IMR-90 (cell line): ENCODE measurements around the gene ZG16. TPM values are rescaled to one million over a fixed set of nuclear protein-coding genes. Genes with fewer than 3 reads are reported as not detected.

Experiments
- ATAC-seq: fragments of 200-7000 bp; cut with Tn5 transposase; 2 replicates; pipeline ENCODE4 v1.9.1; 2020; ENCODE audit warnings: low read depth, mild to moderate bottlenecking, moderate library complexity
- BruUV-seq: library from RNA; stranded (reverse); fragments of 400-500 nt; replicated peaks from 2 replicates; lab custom pipeline; 2021; lab: Mats Ljungman, UMichigan
- CTCF ChIA-PET: fragments of 300-600 bp; formaldehyde crosslinking; extraction: SDS; loops from one replicate; lab custom pipeline; 2021; ENCODE audit warnings: antibody characterized with exemption; lab: Yijun Ruan, JAX
- POLR2A ChIA-PET: fragments of 300-600 bp; sonication (Branson Sonifier 250); formaldehyde crosslinking; loops from one replicate; lab custom pipeline; 2022; ENCODE audit warnings: antibody characterized with exemption; ENCODE audit not compliant: unreplicated experiment; lab: Charles Lee
- DNase-seq: peaks from one replicate; pipeline ENCODE4 v3.0.0; 2013
- H2AFZ ChIP-seq: replicated peaks from 2 replicates; pipeline ENCODE3; 2013; ENCODE audit warnings: low read length, mild to moderate bottlenecking; ENCODE audit not compliant: poor library complexity
- H2AK5ac ChIP-seq: 2 replicates; pipeline ENCODE4 v1.6.1; 2013; ENCODE audit warnings: low read depth, low read length, inconsistent platforms
- H2AK9ac ChIP-seq: replicated peaks from 2 replicates; pipeline ENCODE3; 2013; ENCODE audit warnings: mild to moderate bottlenecking, low read depth, low read length, moderate library complexity; ENCODE audit not compliant: poor library complexity
- H2BK120ac ChIP-seq: 2 replicates; pipeline ENCODE4 v1.6.1; 2013; ENCODE audit warnings: low read depth, low read length, inconsistent platforms
- H2BK15ac ChIP-seq: 3 replicates; pipeline ENCODE4 v1.6.1; 2013; ENCODE audit warnings: low read depth, low read length, inconsistent platforms
- H2BK20ac ChIP-seq: 2 replicates; pipeline ENCODE4 v1.6.1; 2013; ENCODE audit warnings: low read depth, mild to moderate bottlenecking, inconsistent platforms, low read length, moderate library complexity
- H2BK5ac ChIP-seq: 2 replicates; pipeline ENCODE4 v1.6.1; 2013; ENCODE audit warnings: mild to moderate bottlenecking, low read depth, low read length, inconsistent platforms; ENCODE audit not compliant: poor library complexity, severe bottlenecking
- H3K14ac ChIP-seq: replicated peaks from 2 replicates; pipeline ENCODE4 v1.6.1; 2013; ENCODE audit warnings: low read depth, low read length, inconsistent platforms
- H3K18ac ChIP-seq: 2 replicates; pipeline ENCODE4 v1.6.1; 2013; ENCODE audit warnings: low read depth, low read length, control low read depth
- H3K23ac ChIP-seq: 2 replicates; pipeline ENCODE4 v1.6.1; 2013; ENCODE audit warnings: low read depth, low read length, inconsistent platforms
- H3K27ac ChIP-seq: 2 replicates; pipeline ENCODE4 v1.5.1; 2013; ENCODE audit warnings: mild to moderate bottlenecking, control low read depth, low read length; ENCODE audit not compliant: insufficient read depth
- H3K27me3 ChIP-seq: 2 replicates; pipeline ENCODE4 v1.6.1; 2013; ENCODE audit warnings: low read length; ENCODE audit not compliant: control insufficient read depth, insufficient read depth
- H3K36me3 ChIP-seq: 2 replicates; pipeline ENCODE4 v1.6.1; 2013; ENCODE audit warnings: low read length, mixed read lengths; ENCODE audit not compliant: control insufficient read depth, insufficient read depth
- H3K4ac ChIP-seq: 2 replicates; pipeline ENCODE4 v1.6.1; 2013; ENCODE audit warnings: low read depth, low read length, inconsistent platforms
- H3K4me1 ChIP-seq: 2 replicates; pipeline ENCODE4 v1.6.1; 2013; ENCODE audit warnings: low read length, mixed read lengths; ENCODE audit not compliant: control insufficient read depth, insufficient read depth
- H3K4me2 ChIP-seq: 2 replicates; pipeline ENCODE4 v1.6.1; 2013; ENCODE audit warnings: low read depth, mild to moderate bottlenecking, control low read depth, low read length, moderate library complexity
- H3K4me3 ChIP-seq: 2 replicates; pipeline ENCODE4 v1.5.1; 2013; ENCODE audit warnings: low read depth, mild to moderate bottlenecking, control low read depth, low read length, moderate library complexity; ENCODE audit not compliant: insufficient read depth
- H3K56ac ChIP-seq: 2 replicates; pipeline ENCODE4 v1.6.1; 2013; ENCODE audit warnings: low read length, inconsistent platforms; ENCODE audit not compliant: insufficient read depth; ENCODE audit errors: extremely low read depth
- H3K79me1 ChIP-seq, 2 experiments: 2 replicates each; pipeline ENCODE4 v1.6.1; 2013; ENCODE audit warnings: low read length in 2 of 2, inconsistent platforms in 1 of 2, low read depth in 1 of 2
- H3K9ac ChIP-seq: 2 replicates; pipeline ENCODE4 v1.6.1; 2013; ENCODE audit warnings: low read depth, low read length, control low read depth
- H3K9me1 ChIP-seq: 2 replicates; pipeline ENCODE4 v1.6.1; 2013; ENCODE audit warnings: low read length, inconsistent platforms; ENCODE audit not compliant: insufficient read depth
- H3K9me3 ChIP-seq: 2 replicates; pipeline ENCODE4 v1.6.1; 2013; ENCODE audit warnings: low read length; ENCODE audit not compliant: control insufficient read depth, insufficient read depth
- H4K20me1 ChIP-seq: 2 replicates; pipeline ENCODE4 v1.6.1; 2013; ENCODE audit warnings: low read length, inconsistent platforms; ENCODE audit not compliant: insufficient read depth
- H4K5ac ChIP-seq: 2 replicates; pipeline ENCODE4 v1.6.1; 2013; ENCODE audit warnings: mild to moderate bottlenecking, low read depth, low read length, control low read depth
- H4K8ac ChIP-seq, 2 experiments: 2 replicates each; pipeline ENCODE4 v1.6.1; 2013; ENCODE audit warnings: low read depth in 2 of 2, low read length in 2 of 2, control low read depth in 1 of 2, inconsistent platforms in 1 of 2
- H4K91ac ChIP-seq: 2 replicates; pipeline ENCODE4 v1.6.1; 2013; ENCODE audit warnings: low read depth, low read length, inconsistent platforms; ENCODE audit not compliant: insufficient read depth
- ELK1 ChIP-seq: fragments of 150-350 bp; IDR thresholded peaks from 2 replicates; pipeline ENCODE4 v1.6.1; 2016; ENCODE audit warnings: low read depth, mild to moderate bottlenecking, low read length, moderate library complexity, borderline replicate concordance
- NFE2L2 ChIP-seq: fragments of 150-350 bp; IDR thresholded peaks from 2 replicates; pipeline ENCODE4 v1.6.1; 2016; ENCODE audit warnings: low read depth, mild to moderate bottlenecking, low read length
- RAD21 ChIP-seq: IDR thresholded peaks from 2 replicates; pipeline ENCODE4 v1.6.1; 2012; ENCODE audit warnings: low read length, improper control_type of control experiment
- WGBS, 2 experiments: methylation state at CpG; one replicate each; pipeline versions ENCODE4 v1.1.5 to v1.1.7; 2013; ENCODE audit warnings: missing lambda C conversion rate in 2 of 2; ENCODE audit not compliant: insufficient read length in 1 of 2; ENCODE audit errors: extremely low coverage in 2 of 2; 5-methylcytosine and 5-hydroxymethylcytosine counted together
- dilution Hi-C: fragments of 300-500 bp; cut with HindIII; formaldehyde crosslinking; loops from one replicate; pipeline ENCODE4 v1.14.3; 2018; ENCODE audit warnings: low sequenced_read_pairs; ENCODE audit not compliant: unreplicated experiment
- in situ Hi-C: fragments of 300-500 bp; cut with MboI; formaldehyde crosslinking; loops from 3 replicates; pipeline ENCODE4 v1.14.3; 2019; ENCODE audit warnings: low sequenced_read_pairs, inconsistent platforms, mixed read lengths
- intact Hi-C: fragments of 100-400 bp; cut with micrococcal nuclease; formaldehyde crosslinking; loops from 2 replicates; pipeline ENCODE4 v1.10.0; 2022
- polyA plus RNA-seq, 3 experiments: library from polyadenylated mRNA; depleted of rRNA; stranded (reverse); fragments of >200 nt; gene quantifications; 2 replicates each; pipeline ENCODE4 v1.2.3, GENCODE V29; 2012; ENCODE audit warnings: low replicate concordance in 1 of 3
- total RNA-seq: library from RNA; depleted of rRNA; stranded (reverse); fragments of >200 nt; gene quantifications from 2 replicates; pipeline ENCODE4 v1.2.3, GENCODE V29; 2012

Gene ZG16
- total and polyA plus RNA-seq, 2 of the 4 experiments (the other 2 are of a cell fraction): not detected

GRCh38 chr16:29736764-29737163 is 41.3 kb upstream of the ZG16 start:
- intact Hi-C loops (loop anchor here (10.0 kb wide), 1 partner anchor 48 kb away; no protein-coding TSS in a partner anchor), in situ Hi-C loops (no loop called here), dilution Hi-C loops (no loop called here)
- Histone ChIP-seq H3K4me3 (no peak overlapping the region), H3K27ac (no peak overlapping the region), H4K91ac (no peak overlapping the region), H4K20me1 (no peaks in the 10 kb centered on the region), H3K56ac (no peak overlapping the region), H3K4me2 (no peak overlapping the region), H3K23ac (no peak overlapping the region), H2AK9ac (no peak overlapping the region), H2BK120ac (no peak overlapping the region), H3K14ac (no peak overlapping the region), H3K9me1 (no peaks in the 10 kb centered on the region), H3K9me3 (peaks cover 2% of the 10 kb centered on the region; the same call in 1 of the 2 replicates), H3K4me1 (no peaks in the 10 kb centered on the region), H3K4ac (no peak overlapping the region), H4K8ac (no peak overlapping the region), H2BK15ac (no peak overlapping the region), H3K36me3 (no peaks in the 10 kb centered on the region), H2BK20ac (no peak overlapping the region), H4K5ac (no peak overlapping the region), H2AK5ac (no peak overlapping the region), H3K27me3 (peaks cover 30% of the 10 kb centered on the region), H2AFZ (no peak overlapping the region), H3K79me1 (no peaks in the 10 kb centered on the region), H3K9ac (no peak overlapping the region), H3K18ac (no peak overlapping the region), H2BK5ac (no peak overlapping the region)
- WGBS, 2 experiments: 79% methylated on average over 4 of the region's 6 CpGs; no CpG with 5 or more reads in 1 of the 2 experiments
- no peak for TF ChIP-seq NFE2L2
- TF ChIP-seq RAD21: no peak
- TF ChIP-seq ELK1: no peak
- ATAC-seq: no peak
- POLR2A ChIA-PET: no interaction called here
- DNase-seq: no peak
- CTCF ChIA-PET: no interaction called here
- BruUV-seq: no TSS peak
